Measurements from ENCODE around the gene FRRS1. TPM values are rescaled to one million over a fixed set of nuclear protein-coding genes. Genes with fewer than 3 reads are reported as not detected.

Gene FRRS1
- total RNA-seq, 1 experiment from 2014 or later, result 12.1 TPM

DNA sequence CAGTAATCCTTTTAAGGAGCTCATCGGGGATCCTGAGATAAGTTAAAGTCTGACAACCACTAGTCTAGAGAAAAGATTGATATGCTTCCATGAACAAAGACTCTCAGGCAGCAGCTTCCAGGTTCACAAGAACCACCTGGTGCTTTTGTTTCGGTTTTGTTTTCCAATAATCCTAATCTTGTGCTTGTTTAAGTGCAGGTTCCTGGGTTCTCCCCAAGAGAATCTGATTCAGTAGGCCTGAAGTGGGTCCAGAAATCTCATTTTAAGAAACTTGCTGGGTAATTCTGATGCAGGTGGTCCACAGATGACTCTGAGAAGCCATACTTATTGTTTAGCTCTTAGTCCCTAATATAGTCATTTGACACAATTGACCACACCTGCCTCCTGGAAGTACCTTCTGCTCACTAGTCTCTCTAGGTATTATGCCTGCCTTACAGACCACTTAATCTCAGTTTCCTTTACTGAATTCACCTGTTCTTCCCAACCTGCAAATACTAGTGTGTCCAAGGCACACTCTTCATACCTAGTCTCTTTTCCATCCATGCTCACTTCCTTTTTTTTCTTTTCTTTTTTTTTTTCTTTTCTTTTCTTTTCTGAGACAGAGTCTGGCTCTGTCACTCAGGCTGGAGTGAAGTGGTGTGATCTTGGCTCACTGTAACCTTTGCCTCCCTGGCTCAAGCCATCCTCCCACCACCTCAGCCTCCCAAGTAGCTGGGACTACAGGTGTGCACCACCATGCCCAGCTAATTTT, 20.5 kb upstream of the FRRS1 start:
- ChIA-PET CTCF (no interaction called here), POLR2A (ENCODE audit: low non-redundant PET) (no interaction called here)
- TF ChIP-seq, protein P1, sequence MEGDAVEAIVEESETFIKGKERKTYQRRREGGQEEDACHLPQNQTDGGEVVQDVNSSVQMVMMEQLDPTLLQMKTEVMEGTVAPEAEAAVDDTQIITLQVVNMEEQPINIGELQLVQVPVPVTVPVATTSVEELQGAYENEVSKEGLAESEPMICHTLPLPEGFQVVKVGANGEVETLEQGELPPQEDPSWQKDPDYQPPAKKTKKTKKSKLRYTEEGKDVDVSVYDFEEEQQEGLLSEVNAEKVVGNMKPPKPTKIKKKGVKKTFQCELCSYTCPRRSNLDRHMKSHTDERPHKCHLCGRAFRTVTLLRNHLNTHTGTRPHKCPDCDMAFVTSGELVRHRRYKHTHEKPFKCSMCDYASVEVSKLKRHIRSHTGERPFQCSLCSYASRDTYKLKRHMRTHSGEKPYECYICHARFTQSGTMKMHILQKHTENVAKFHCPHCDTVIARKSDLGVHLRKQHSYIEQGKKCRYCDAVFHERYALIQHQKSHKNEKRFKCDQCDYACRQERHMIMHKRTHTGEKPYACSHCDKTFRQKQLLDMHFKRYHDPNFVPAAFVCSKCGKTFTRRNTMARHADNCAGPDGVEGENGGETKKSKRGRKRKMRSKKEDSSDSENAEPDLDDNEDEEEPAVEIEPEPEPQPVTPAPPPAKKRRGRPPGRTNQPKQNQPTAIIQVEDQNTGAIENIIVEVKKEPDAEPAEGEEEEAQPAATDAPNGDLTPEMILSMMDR (conservative IDR thresholded peaks at IDR 0.05; ENCODE audit: low read depth, low read length), result no peak
- TF ChIP-seq EZH2 (IDR thresholded peaks at IDR 0.05; ENCODE audit: borderline replicate concordance, low read depth, low read length, poor library complexity, severe bottlenecking), result no peak

DNA sequence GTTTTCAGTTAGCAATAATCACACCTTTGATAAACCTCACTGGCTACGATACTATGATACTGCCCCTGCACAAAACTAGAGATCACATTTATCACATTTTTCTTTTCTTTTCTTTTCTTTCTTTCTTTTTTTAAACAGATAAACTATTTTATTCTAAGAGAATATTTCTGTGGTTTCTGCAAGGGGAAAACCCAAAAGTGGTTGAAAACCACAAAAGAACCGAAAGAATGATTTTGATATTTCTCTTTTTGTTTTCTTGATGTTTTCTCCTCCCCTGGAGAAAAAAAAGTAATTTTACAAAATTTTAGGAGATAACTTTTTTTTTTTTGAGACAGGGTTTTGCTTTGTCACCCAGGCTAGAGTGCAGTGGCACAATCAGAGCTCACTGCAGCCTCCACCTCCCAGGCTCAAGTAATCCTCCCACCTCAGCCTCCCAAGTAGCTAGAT, 18.4 kb upstream of the FRRS1 start:
- Histone ChIP-seq H3K9me3 (ENCODE audit: low read depth, low read length, poor library complexity, severe bottlenecking) (no peaks in the 10 kb centered on the region), H3K27ac (ENCODE audit: low read depth, low read length, poor library complexity, severe bottlenecking) (no peak overlapping the region), H3K36me3 (ENCODE audit: insufficient read depth, low read length, poor library complexity, severe bottlenecking) (no peaks in the 10 kb centered on the region), H3K4me1 (ENCODE audit: insufficient read depth, low read length, poor library complexity, severe bottlenecking) (no peaks in the 10 kb centered on the region), H3K27me3 (replicated peaks; ENCODE audit: insufficient read depth, low read depth, low read length, poor library complexity) (no peaks in the 10 kb centered on the region), H3K4me3 (ENCODE audit: low read depth, low read length, poor library complexity, severe bottlenecking) (no peak overlapping the region)
- TF ChIP-seq EZH2 (IDR thresholded peaks at IDR 0.05; ENCODE audit: borderline replicate concordance, low read depth, low read length, poor library complexity, severe bottlenecking), result no peak
- TF ChIP-seq, protein P1 (conservative IDR thresholded peaks at IDR 0.05; ENCODE audit: low read depth, low read length), result no peak
- ChIA-PET CTCF (no interaction called here), POLR2A (ENCODE audit: low non-redundant PET) (no interaction called here)
- no TSS peak for BruUV-seq (replicated peaks)
- intact Hi-C loops (cut with micrococcal nuclease; ENCODE audit: unreplicated experiment), result no loop called here
- DNase-seq (ENCODE audit: low spot score), result no peak

More for the DNA sequence above, 20.5 kb upstream of the FRRS1 start:
- intact Hi-C loops (cut with micrococcal nuclease; ENCODE audit: unreplicated experiment), result no loop called here
- H3K27me3 ChIP-seq (replicated peaks; ENCODE audit: insufficient read depth, low read depth, low read length, poor library complexity), result no peaks in the 10 kb centered on the region
- H3K36me3 ChIP-seq (ENCODE audit: insufficient read depth, low read length, poor library complexity, severe bottlenecking), result no peaks in the 10 kb centered on the region
- no peak overlapping the region for H3K27ac ChIP-seq (ENCODE audit: low read depth, low read length, poor library complexity, severe bottlenecking)
- DNase-seq (ENCODE audit: low spot score), result no peak
- H3K4me3 ChIP-seq (ENCODE audit: low read depth, low read length, poor library complexity, severe bottlenecking), result no peak overlapping the region
- BruUV-seq (replicated peaks), result no TSS peak
- H3K9me3 ChIP-seq (ENCODE audit: low read depth, low read length, poor library complexity, severe bottlenecking), result no peaks in the 10 kb centered on the region
- no peaks in the 10 kb centered on the region for H3K4me1 ChIP-seq (ENCODE audit: insufficient read depth, low read length, poor library complexity, severe bottlenecking)

DNA sequence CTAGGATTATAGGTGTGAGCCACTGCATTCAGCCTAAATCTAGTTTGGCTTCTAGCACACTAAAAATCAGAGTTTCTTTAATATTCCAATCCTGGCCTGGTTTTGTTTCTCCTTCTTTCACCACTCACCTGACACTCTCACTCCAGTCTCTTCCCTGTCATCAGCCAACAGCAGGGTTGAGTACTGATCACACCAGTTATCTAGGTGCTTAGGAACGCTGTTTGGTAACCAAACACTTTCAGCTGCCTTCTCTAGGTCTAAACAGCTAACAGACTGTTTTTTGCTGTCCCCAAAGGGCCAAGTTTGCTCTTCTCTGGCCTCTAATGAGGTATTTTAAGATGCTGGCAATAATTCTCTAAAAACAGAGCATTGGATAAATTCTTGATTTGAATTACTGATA, 17.7 kb upstream of the FRRS1 start:
- H3K4me1 ChIP-seq (ENCODE audit: insufficient read depth, low read length, poor library complexity, severe bottlenecking), result no peaks in the 10 kb centered on the region
- no peaks in the 10 kb centered on the region for H3K9me3 ChIP-seq (ENCODE audit: low read depth, low read length, poor library complexity, severe bottlenecking)
- BruUV-seq (replicated peaks), result no TSS peak
- no peak overlapping the region for H3K4me3 ChIP-seq (ENCODE audit: low read depth, low read length, poor library complexity, severe bottlenecking)
- H3K27me3 ChIP-seq (replicated peaks; ENCODE audit: insufficient read depth, low read depth, low read length, poor library complexity), result no peaks in the 10 kb centered on the region
- H3K27ac ChIP-seq (ENCODE audit: low read depth, low read length, poor library complexity, severe bottlenecking), result no peak overlapping the region
- TF ChIP-seq, protein P1 (conservative IDR thresholded peaks at IDR 0.05; ENCODE audit: low read depth, low read length), result no peak
- no peak for TF ChIP-seq EZH2 (IDR thresholded peaks at IDR 0.05; ENCODE audit: borderline replicate concordance, low read depth, low read length, poor library complexity, severe bottlenecking)
- CTCF ChIA-PET, result no interaction called here
- intact Hi-C loops (cut with micrococcal nuclease; ENCODE audit: unreplicated experiment), result no loop called here
- POLR2A ChIA-PET (ENCODE audit: low non-redundant PET), result interaction anchor here (0.7 kb wide), 1 partner anchor 8 kb away, joined by 19 read pairs; no protein-coding TSS in a partner anchor
- no peak for DNase-seq (ENCODE audit: low spot score)
- H3K36me3 ChIP-seq (ENCODE audit: insufficient read depth, low read length, poor library complexity, severe bottlenecking), result no peaks in the 10 kb centered on the region

Data from A673 (cell line).